Large intestine (tissue), 3 donors: ENCODE results near the gene CDC34. TPM values are rescaled to one million over a fixed set of nuclear protein-coding genes. Genes with fewer than 3 reads are reported as not detected.

Experiments
- DNase-seq, 2 donors: peaks; one replicate each; pipeline versions ENCODE4 v3.0.0 to v3.0.0-alpha.2; 2013
- H3K27ac ChIP-seq: one replicate; pipeline ENCODE4 v1.5.1; 2013; ENCODE audit warnings: low read length
- H3K27me3 ChIP-seq: 2 replicates; pipeline ENCODE4 v1.6.1; 2013; ENCODE audit warnings: low read length; ENCODE audit not compliant: control insufficient read depth, insufficient read depth
- H3K36me3 ChIP-seq: 2 replicates; pipeline ENCODE4 v1.6.1; 2013; ENCODE audit warnings: low read length; ENCODE audit not compliant: control insufficient read depth, insufficient read depth
- H3K4me1 ChIP-seq: one replicate; pipeline ENCODE4 v1.6.1; 2013; ENCODE audit warnings: low read length; ENCODE audit not compliant: control insufficient read depth, insufficient read depth
- H3K4me3 ChIP-seq: one replicate; pipeline ENCODE4 v1.5.1; 2013; ENCODE audit warnings: low read length
- H3K9me3 ChIP-seq: one replicate; pipeline ENCODE4 v1.6.1; 2013; ENCODE audit warnings: mild to moderate bottlenecking, low read depth, low read length, moderate library complexity; ENCODE audit not compliant: control insufficient read depth
- WGBS: methylation state at CpG from one replicate; pipeline ENCODE4 v1.1.5; 2013; ENCODE audit warnings: low lambda C conversion rate; ENCODE audit not compliant: insufficient coverage; 5-methylcytosine and 5-hydroxymethylcytosine counted together
- polyA plus RNA-seq: library from polyadenylated mRNA; unstranded; fragments of 120-200 nt; gene quantifications from one replicate; pipeline ENCODE4 v1.2.1, GENCODE V29; 2013

Gene CDC34
- polyA plus RNA-seq, 1 donor = 69.8 TPM

- H3K4me1 ChIP-seq = peaks cover 9% of the 10 kb centered on the region
- H3K4me3 ChIP-seq = peak overlapping the region; percentile 54
- peak overlapping the region; percentile 17 for H3K27ac ChIP-seq
- no peaks in the 10 kb centered on the region for H3K36me3 ChIP-seq
- H3K9me3 ChIP-seq = peaks cover 8% of the 10 kb centered on the region
- 75% methylated on average over 4 of the region's 61 CpGs for WGBS
- H3K27me3 ChIP-seq = peaks cover 23% of the 10 kb centered on the region
- peak in 1 of 2 donors; percentile 39 for DNase-seq
Measured at GRCh38 chr19:489418-490196, 42.0 kb upstream of the CDC34 start.

- Histone ChIP-seq H3K4me3 (no peak overlapping the region), H3K27ac (no peak overlapping the region), H3K9me3 (peaks cover 14% of the 10 kb centered on the region), H3K4me1 (no peaks in the 10 kb centered on the region), H3K36me3 (no peaks in the 10 kb centered on the region), H3K27me3 (peaks cover 18% of the 10 kb centered on the region)
- 90% methylated on average over 2 of the region's 32 CpGs for WGBS
- no peak for DNase-seq
Measured at GRCh38 chr19:491146-491741, 40.3 kb upstream of the CDC34 start.

GRCh38 chr19:492091-492531, 39.4 kb upstream of the CDC34 start:
- Histone ChIP-seq H3K4me1 (no peaks in the 10 kb centered on the region), H3K9me3 (peaks cover 15% of the 10 kb centered on the region), H3K27ac (no peak overlapping the region), H3K4me3 (no peak overlapping the region), H3K36me3 (no peaks in the 10 kb centered on the region), H3K27me3 (peaks cover 19% of the 10 kb centered on the region)
- WGBS = no CpG with 5 or more reads among the region's 19 CpGs
- DNase-seq = no peak

- H3K27ac ChIP-seq = no peak overlapping the region
- H3K9me3 ChIP-seq = peaks cover 21% of the 10 kb centered on the region
- H3K4me1 ChIP-seq = peaks cover 3% of the 10 kb centered on the region
- peaks cover 30% of the 10 kb centered on the region for H3K27me3 ChIP-seq
- DNase-seq = no peak
- H3K36me3 ChIP-seq = no peaks in the 10 kb centered on the region
- no peak overlapping the region for H3K4me3 ChIP-seq
- WGBS = 92% methylated on average over 1 of the region's 23 CpGs
Measured at GRCh38 chr19:493391-494170, 38.0 kb upstream of the CDC34 start.

- Histone ChIP-seq H3K9me3 (peaks cover 22% of the 10 kb centered on the region), H3K4me1 (peaks cover 3% of the 10 kb centered on the region), H3K36me3 (no peaks in the 10 kb centered on the region), H3K4me3 (no peak overlapping the region), H3K27me3 (peaks cover 39% of the 10 kb centered on the region), H3K27ac (no peak overlapping the region)
- DNase-seq = no peak
- WGBS = no CpG with 5 or more reads among the region's 22 CpGs
Measured at GRCh38 chr19:494171-495080, 37.1 kb upstream of the CDC34 start.

GRCh38 chr19:495081-495401, 36.5 kb upstream of the CDC34 start:
- WGBS = no CpG with 5 or more reads among the region's 10 CpGs
- peaks cover 44% of the 10 kb centered on the region for H3K27me3 ChIP-seq
- peaks cover 3% of the 10 kb centered on the region for H3K4me1 ChIP-seq
- peaks cover 22% of the 10 kb centered on the region for H3K9me3 ChIP-seq
- no peak overlapping the region for H3K27ac ChIP-seq
- H3K36me3 ChIP-seq = no peaks in the 10 kb centered on the region
- H3K4me3 ChIP-seq = no peak overlapping the region
- DNase-seq = no peak

GRCh38 chr19:495402-496111, 36.0 kb upstream of the CDC34 start:
- H3K27me3 ChIP-seq = peaks cover 46% of the 10 kb centered on the region
- no CpG with 5 or more reads among the region's 32 CpGs for WGBS
- no peak for DNase-seq

GRCh38 chr19:496112-496665, 35.4 kb upstream of the CDC34 start, which contains the start of gene MADCAM1:
Gene MADCAM1, plus strand, starts transcription at chr19:496486. Its CDS starts 14 bp downstream, at chr19:496500.
- Histone ChIP-seq H3K9me3 (peaks cover 22% of the 10 kb centered on the region), H3K36me3 (no peaks in the 10 kb centered on the region), H3K27me3 (peaks cover 46% of the 10 kb centered on the region), H3K27ac (no peak within 1 kb of the TSS), H3K4me1 (peaks cover 3% of the 10 kb centered on the region), H3K4me3 (no peak within 1 kb of the TSS)
- DNase-seq = no peak
- WGBS = no CpG with 5 or more reads among the region's 33 CpGs

More at GRCh38 chr19:495402-496111, 36.0 kb upstream of the CDC34 start:
- Histone ChIP-seq H3K4me1 (peaks cover 3% of the 10 kb centered on the region), H3K9me3 (peaks cover 22% of the 10 kb centered on the region), H3K27ac (no peak overlapping the region), H3K36me3 (no peaks in the 10 kb centered on the region), H3K4me3 (no peak overlapping the region)

- H3K4me1 ChIP-seq = peaks cover 3% of the 10 kb centered on the region
- H3K27me3 ChIP-seq = peaks cover 46% of the 10 kb centered on the region
- peaks cover 21% of the 10 kb centered on the region for H3K9me3 ChIP-seq
- H3K4me3 ChIP-seq = no peak overlapping the region
- no peaks in the 10 kb centered on the region for H3K36me3 ChIP-seq
- no CpG with 5 or more reads among the region's 18 CpGs for WGBS
- no peak overlapping the region for H3K27ac ChIP-seq
- DNase-seq = no peak
Measured at GRCh38 chr19:496986-497385, 34.6 kb upstream of the CDC34 start.
